ENCODE measurements around the gene EREG. TPM values are rescaled to one million over a fixed set of nuclear protein-coding genes. Genes with fewer than 3 reads are reported as not detected.

EREG gene
- total and polyA plus RNA-seq, 2 donors (not counting 1 experiment from before 2014, with no cell fraction given), result 0.33 TPM; not detected in 1

- H3K4me3 ChIP-seq (ENCODE audit: control extremely low read depth in 1 of 5, extremely low read depth in 1 of 5, insufficient read depth in 1 of 5, low read depth in 2 of 5, low read length in 4 of 5), result no peak overlapping the region
- no peak for TF ChIP-seq CTCF (IDR thresholded peaks at IDR 0.05)
- TF ChIP-seq EZH2 (IDR thresholded peaks at IDR 0.05; ENCODE audit: borderline replicate concordance, insufficient read depth, low read depth, low read length, poor library complexity, severe bottlenecking), result no peak
- no peak overlapping the region for H2AFZ ChIP-seq (ENCODE audit: insufficient read depth, low read depth, low read length, poor library complexity, severe bottlenecking)
- no peak overlapping the region for H3K27ac Mint-ChIP-seq
- no peaks in the 10 kb centered on the region for H4K20me1 ChIP-seq (ENCODE audit: control insufficient read depth, insufficient read depth, low read length, poor library complexity, severe bottlenecking)
- POLR2A ChIA-PET, result no interaction called here
- no peaks in the 10 kb centered on the region for H3K36me3 ChIP-seq (replicated peaks in 1 of 2; ENCODE audit: control extremely low read depth in 1 of 2, control insufficient read depth in 1 of 2, extremely low read depth in 1 of 2, insufficient read depth in 2 of 2, low read length in 1 of 2)
- H3K4me1 Mint-ChIP-seq, result peaks cover 6% of the 10 kb centered on the region
- H3K79me2 ChIP-seq (ENCODE audit: control insufficient read depth, insufficient read depth, low read length), result no peaks in the 10 kb centered on the region
- DNase-seq, result no peak
- peaks cover 3 to 8% of the 10 kb centered on the region in 2 donors for H3K4me1 ChIP-seq (ENCODE audit: control insufficient read depth in 2 of 2, insufficient read depth in 2 of 2, low read length in 2 of 2)
- H3K27me3 ChIP-seq (replicated peaks in 1 of 4; ENCODE audit: control extremely low read depth in 1 of 4, control insufficient read depth in 3 of 4, insufficient read depth in 4 of 4, low read length in 3 of 4), result no peaks in the 10 kb centered on the region
- intact Hi-C loops (cut with micrococcal nuclease), result no loop called here
- no peaks in the 10 kb centered on the region for H3K9me3 Mint-ChIP-seq (ENCODE audit: insufficient read depth)
- CTCF ChIA-PET, result no interaction called here
- no peaks in the 10 kb centered on the region for H3K9me3 ChIP-seq (ENCODE audit: control extremely low read depth in 1 of 3, control insufficient read depth in 2 of 3, insufficient read depth in 1 of 3, low read length in 2 of 3)
- no peak overlapping the region for H3K9ac ChIP-seq (ENCODE audit: low read length)
- H3K4me3 Mint-ChIP-seq, result no peak overlapping the region
- no peaks in the 10 kb centered on the region for H3K27me3 Mint-ChIP-seq
- ATAC-seq (ENCODE audit: low read depth), result no peak
- H3K27ac ChIP-seq (ENCODE audit: low read length in 2 of 2), result no peak overlapping the region
- H3K4me2 ChIP-seq (replicated peaks; ENCODE audit: low read depth, low read length, poor library complexity, severe bottlenecking), result no peak overlapping the region
Observed at GRCh38 chr4:74407891-74408290, 42.9 kb downstream of the EREG start.

- Mint-ChIP-seq H3K27me3 (no peaks in the 10 kb centered on the region), H3K4me1 (peaks cover under 1% of the 10 kb centered on the region), H3K4me3 (no peak overlapping the region), H3K27ac (no peak overlapping the region), H3K9me3 (ENCODE audit: insufficient read depth) (no peaks in the 10 kb centered on the region)
- Histone ChIP-seq H2AFZ (ENCODE audit: insufficient read depth, low read depth, low read length, poor library complexity, severe bottlenecking) (no peak overlapping the region), H4K20me1 (ENCODE audit: control insufficient read depth, insufficient read depth, low read length, poor library complexity, severe bottlenecking) (no peaks in the 10 kb centered on the region), H3K27me3 (replicated peaks in 1 of 4; ENCODE audit: control extremely low read depth in 1 of 4, control insufficient read depth in 3 of 4, insufficient read depth in 4 of 4, low read length in 3 of 4) (no peaks in the 10 kb centered on the region), H3K79me2 (ENCODE audit: control insufficient read depth, insufficient read depth, low read length) (no peaks in the 10 kb centered on the region), H3K36me3 (replicated peaks in 1 of 2; ENCODE audit: control extremely low read depth in 1 of 2, control insufficient read depth in 1 of 2, extremely low read depth in 1 of 2, insufficient read depth in 2 of 2, low read length in 1 of 2) (no peaks in the 10 kb centered on the region), H3K27ac (ENCODE audit: low read length in 2 of 2) (no peak overlapping the region), H3K9me3 (ENCODE audit: control extremely low read depth in 1 of 3, control insufficient read depth in 2 of 3, insufficient read depth in 1 of 3, low read length in 2 of 3) (no peaks in the 10 kb centered on the region), H3K4me3 (ENCODE audit: control extremely low read depth in 1 of 5, extremely low read depth in 1 of 5, insufficient read depth in 1 of 5, low read depth in 2 of 5, low read length in 4 of 5) (no peak overlapping the region), H3K9ac (ENCODE audit: low read length) (no peak overlapping the region), H3K4me2 (replicated peaks; ENCODE audit: low read depth, low read length, poor library complexity, severe bottlenecking) (no peak overlapping the region), H3K4me1 (ENCODE audit: control insufficient read depth in 2 of 2, insufficient read depth in 2 of 2, low read length in 2 of 2) (peaks cover 0 to under 1% of the 10 kb centered on the region in 2 donors)
- ChIA-PET CTCF (no interaction called here), POLR2A (no interaction called here)
- intact Hi-C loops (cut with micrococcal nuclease), result no loop called here
- ATAC-seq (ENCODE audit: low read depth) (no peak), DNase-seq (no peak)
- 89% methylated on average over 3 of the region's 3 CpGs for WGBS (ENCODE audit: insufficient coverage)
- TF ChIP-seq EZH2 (IDR thresholded peaks at IDR 0.05; ENCODE audit: borderline replicate concordance, insufficient read depth, low read depth, low read length, poor library complexity, severe bottlenecking), result no peak
- TF ChIP-seq CTCF (IDR thresholded peaks at IDR 0.05), result no peak
Observed at GRCh38 chr4:74408639-74409038, 43.7 kb downstream of the EREG start.
